HG03103 (cell line): Measurements from ENCODE around the gene RBBP5.

ENCODE experiments used
- ATAC-seq: cut with Tn5 transposase; IDR thresholded peaks from one replicate; pipeline ENCODE4 v1.9.1; 2021; ENCODE audit warnings: low read depth; ENCODE audit not compliant: unreplicated experiment

The RBBP5 gene

GRCh38 chr1:205137901-205138300 is 16.1 kb upstream of the RBBP5 start:
- ATAC-seq = no peak

DNA sequence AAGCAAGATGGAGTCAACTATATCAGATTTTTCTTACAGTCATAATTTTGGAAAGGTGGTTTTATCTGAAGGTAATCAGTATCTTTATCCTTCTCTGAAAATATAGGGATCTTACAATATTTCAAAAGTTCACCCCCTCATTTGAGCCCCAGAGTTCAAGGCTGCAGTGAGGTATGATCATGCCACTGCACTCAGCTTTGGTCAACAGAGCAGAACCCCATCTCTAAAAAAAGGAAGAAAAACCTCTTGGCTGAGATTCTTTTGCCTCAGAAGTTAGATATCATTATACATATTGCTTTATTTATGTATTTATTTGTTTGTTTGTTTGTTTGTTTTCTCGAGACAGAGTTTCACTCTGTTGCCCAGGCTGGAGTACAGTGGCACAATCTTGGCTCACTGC is 11.5 kb upstream of the RBBP5 start:
- no peak for ATAC-seq

DNA sequence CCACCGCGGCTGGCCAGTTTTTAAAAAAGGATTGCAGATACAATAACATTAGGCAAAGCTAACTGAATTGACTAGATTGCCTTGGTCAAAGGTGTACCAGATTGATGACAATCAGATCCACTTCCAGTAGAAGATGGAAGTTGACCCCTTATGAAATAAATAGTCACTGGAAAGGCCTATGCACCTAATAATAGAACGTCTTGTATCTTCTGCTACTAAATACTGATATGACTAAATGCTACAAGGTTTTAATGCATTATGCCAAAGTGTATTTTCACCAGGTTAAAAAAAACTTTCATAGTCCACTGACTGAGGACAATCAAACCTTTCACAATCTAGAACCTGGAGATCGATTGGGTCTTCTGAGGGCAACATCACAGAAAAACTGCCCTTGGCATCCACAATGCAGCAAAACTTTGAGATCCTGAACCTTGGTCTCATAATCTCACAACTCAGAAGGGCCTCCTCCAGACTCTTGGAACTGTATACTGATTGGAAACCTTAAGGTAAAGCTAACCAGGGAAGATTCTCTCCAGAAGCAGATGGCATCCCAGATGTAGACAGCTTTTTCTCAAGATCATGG is 7.8 kb upstream of the RBBP5 start:
- ATAC-seq = no peak

- ATAC-seq = no peak
These were observed 6.3 kb upstream of the RBBP5 start for GRCh38 chr1:205128050-205128449.

GRCh38 chr1:205127646-205128045 is 5.9 kb upstream of the RBBP5 start:
- no peak for ATAC-seq

GRCh38 chr1:205124726-205125125 is 2.9 kb upstream of the RBBP5 start:
- no peak for ATAC-seq

DNA sequence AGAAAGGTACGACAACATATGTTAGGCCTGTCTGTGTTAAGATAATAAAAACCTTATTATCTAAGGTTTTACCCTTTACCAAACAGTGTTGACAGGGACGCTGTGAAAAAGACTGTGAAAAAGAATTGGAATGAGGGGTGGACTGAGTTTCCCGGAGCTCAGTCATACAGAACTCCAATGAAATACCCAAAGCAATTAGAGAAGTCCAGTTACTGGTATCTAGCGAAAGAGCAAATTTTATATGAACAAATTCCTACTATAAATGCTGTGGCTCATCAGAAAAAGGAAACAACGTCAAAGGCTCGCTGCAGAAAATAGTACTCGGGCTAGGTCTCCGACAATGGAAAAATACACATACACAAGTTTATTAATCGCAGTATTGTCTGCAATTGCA is 708 bp upstream of the RBBP5 start:
- ATAC-seq = no peak

GRCh38 chr1:205118752-205119151 is 3.0 kb downstream of the RBBP5 start:
- no peak for ATAC-seq

GRCh38 chr1:205111354-205111753 is 10.4 kb downstream of the RBBP5 start:
- ATAC-seq = no peak

GRCh38 chr1:205109711-205110110 is 12.1 kb downstream of the RBBP5 start:
- no peak for ATAC-seq

- ATAC-seq = no peak
These were observed 12.5 kb downstream of the RBBP5 start for GRCh38 chr1:205109269-205109668.

DNA sequence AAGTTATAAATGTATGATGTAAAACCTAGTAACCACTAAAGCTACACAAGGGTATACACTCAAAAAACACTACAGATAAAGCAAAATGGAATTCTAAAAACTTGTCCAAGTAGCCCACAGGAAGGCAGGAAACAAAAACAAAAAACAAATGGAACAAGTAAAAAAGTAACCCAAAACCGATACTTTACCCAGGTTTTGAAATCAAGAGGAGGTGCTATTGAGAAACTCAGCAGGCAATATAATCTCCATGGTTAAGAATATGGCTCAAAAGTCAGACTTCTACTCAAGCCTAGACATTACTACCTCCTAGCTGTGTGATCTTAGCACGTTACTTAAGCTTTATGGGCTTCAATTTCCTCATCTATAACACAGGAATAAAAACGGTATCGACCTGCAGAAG is 13.3 kb downstream of the RBBP5 start:
- no peak for ATAC-seq

DNA sequence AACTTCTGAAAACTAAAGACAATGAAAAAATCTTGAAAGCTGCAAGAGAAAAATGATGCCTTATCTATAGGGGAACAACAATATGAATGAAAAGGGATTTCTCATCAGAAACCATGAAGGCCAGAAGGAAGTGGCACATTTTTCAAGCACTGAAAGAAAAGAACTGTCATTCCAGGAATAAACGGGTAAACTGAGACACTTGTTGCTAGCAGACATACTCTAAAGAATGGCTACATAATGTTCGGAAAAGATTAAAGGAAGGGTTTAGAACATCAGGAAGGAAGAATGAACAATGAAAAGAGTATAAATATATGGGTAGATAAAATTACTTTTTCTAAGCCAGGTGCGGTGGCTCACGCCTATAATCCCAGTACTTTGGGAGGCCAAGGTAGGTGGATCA is 14.5 kb downstream of the RBBP5 start:
- ATAC-seq = no peak

GRCh38 chr1:205102404-205102803 is 19.4 kb downstream of the RBBP5 start:
- ATAC-seq = no peak

- ATAC-seq = no peak
These were observed 23.5 kb downstream of the RBBP5 start for GRCh38 chr1:205098242-205098641.

DNA sequence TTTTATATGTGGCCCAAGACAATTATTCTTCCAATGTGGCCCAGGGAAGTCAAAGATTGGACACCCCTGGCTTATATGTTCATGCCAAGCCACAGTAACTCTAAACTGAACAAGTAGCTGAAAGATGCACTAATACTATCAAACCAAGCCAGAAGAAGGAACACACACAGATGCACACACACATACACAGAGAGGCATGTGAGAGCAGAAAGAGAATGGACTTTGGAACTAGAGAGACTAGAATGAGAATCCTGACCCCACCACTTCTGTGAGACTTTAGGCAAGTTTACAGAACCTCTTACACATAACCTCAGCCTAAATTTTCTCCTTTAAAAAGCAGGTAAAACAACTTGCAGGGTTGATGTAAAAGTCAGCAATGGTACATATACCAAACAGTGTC is 26.4 kb downstream of the RBBP5 start:
- no peak for ATAC-seq

DNA sequence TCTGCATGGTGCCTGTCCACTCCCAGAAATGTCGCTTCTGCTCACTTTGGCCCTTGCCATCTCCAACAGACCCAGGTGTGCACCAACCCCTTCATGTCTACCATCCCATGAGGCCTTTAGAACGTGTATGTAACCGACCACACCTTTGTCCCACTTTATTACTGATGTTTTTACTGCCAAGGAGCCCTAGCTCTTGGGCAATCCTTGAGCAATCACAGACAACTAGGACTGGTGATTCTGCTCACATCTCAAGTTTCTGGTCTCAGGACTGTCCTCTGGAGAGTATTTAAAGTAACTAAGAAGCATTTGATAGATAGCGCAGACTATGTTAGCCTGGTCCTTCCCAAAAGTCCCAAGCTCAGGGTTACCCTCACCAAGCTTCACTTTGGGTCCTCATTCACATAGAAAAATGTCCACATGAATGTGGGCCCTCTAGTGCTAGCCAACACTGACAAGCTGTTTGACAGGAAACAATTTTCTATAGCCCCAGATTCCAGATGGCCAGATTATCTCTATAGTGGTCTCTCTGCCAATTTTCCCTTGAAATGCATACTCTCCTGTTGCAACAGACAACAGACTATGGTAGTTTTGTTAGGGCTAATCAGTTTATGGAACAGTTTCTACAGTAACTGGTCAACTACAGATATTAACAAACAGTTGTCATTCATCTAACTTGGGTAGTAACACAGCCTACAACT is 30.6 kb downstream of the RBBP5 start:
- no peak for ATAC-seq

DNA sequence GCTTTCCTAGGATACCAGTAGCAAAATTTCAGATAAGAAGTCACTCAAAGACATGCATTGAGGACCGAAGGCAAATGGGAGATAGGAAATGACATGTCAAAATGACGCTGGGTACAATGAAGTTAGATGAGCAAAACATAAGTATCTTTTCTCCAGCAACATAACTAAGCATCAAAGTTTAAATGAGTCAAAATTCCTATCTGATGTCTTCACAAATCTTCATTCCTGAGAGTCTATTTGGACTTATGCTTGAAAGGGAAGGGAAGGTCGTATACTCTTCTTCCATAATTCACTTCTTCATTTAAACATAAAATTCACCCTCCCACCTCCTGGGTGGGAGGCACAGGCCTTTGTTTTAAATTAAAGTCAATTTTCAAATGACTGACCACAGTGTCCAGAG is 33.4 kb downstream of the RBBP5 start:
- ATAC-seq = no peak

- ATAC-seq = no peak
These were observed 37.4 kb downstream of the RBBP5 start, which contains the start of gene TMEM81 for GRCh38 chr1:205084360-205084759. Gene TMEM81 (minus strand): TSS chr1:205084460. CDS start chr1:205084320, 140 bp downstream.

GRCh38 chr1:205082431-205082830 is 39.3 kb downstream of the RBBP5 start:
- no peak for ATAC-seq

DNA sequence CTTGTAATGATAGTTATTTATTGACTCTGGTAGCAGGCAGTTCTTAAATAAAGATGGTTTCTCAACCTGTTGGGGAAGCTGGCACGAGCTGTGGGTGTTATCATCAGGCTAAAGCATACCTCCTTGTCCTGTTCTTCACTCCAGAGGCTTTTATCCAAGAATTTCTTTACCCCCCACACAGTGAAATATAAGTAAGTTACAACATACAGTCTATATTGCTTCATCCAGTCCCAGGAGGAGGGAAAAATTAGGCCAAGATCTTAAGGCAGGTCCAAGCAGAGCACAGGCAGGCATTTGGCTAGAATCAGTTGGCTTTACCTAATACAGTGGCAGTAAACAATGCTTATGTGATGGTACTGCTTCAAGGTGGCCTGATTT is 43.9 kb downstream of the RBBP5 start:
- no peak for ATAC-seq

- ATAC-seq = no peak
These were observed 44.4 kb downstream of the RBBP5 start for GRCh38 chr1:205077158-205077933.
